GOT3 (cell line): ENCODE results near the gene EXD3.

Experiments
- DNase-seq: peaks from one replicate; lab custom pipeline; 2025; ENCODE audit warnings: mixed read lengths; lab: John Stamatoyannopoulos, UW

EXD3 gene

DNA sequence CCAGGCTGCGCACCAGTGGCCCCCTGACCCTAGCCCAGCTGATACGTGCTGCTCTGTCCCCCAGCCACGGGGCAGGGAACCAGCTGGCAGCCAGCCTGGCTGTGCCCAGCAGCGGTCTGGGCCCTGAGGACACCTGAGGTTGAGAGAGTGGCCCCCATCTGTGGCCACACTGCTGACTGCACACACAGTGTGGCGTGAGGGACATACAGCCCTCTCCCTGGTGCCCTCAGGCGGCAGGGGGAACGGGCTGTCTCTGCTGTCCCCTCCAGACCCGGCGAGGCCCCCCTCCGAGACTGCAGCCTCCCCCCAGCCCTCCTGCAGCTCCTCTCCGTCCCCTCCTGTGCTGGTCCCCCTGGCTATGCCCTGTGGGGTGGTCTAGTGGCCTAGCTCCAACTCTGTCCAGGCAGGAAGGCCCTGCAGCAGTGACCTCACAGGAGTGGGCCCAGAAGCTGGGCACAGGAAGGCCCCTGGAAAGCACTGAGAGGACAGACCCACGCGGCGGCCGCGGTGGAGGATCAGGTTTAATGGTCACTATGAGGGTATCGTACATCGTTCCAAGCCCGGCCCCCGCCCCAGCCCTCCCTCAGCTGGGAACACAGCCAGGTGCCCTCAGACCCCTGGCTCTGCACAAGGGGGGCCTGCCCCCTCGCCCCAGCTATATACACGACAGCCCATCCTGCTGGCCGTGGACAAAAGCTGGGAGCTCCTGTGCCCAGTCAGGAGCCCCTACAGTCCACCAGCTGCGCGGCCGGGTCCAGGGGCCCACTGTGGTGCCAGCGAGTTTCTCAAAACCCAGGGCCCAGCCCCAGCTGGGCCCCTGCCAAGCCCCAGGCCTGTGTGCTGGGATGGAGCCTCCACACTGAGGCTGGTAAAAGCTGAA lies 25.0 kb upstream of the EXD3 start:
- DNase-seq, result no peak

DNA sequence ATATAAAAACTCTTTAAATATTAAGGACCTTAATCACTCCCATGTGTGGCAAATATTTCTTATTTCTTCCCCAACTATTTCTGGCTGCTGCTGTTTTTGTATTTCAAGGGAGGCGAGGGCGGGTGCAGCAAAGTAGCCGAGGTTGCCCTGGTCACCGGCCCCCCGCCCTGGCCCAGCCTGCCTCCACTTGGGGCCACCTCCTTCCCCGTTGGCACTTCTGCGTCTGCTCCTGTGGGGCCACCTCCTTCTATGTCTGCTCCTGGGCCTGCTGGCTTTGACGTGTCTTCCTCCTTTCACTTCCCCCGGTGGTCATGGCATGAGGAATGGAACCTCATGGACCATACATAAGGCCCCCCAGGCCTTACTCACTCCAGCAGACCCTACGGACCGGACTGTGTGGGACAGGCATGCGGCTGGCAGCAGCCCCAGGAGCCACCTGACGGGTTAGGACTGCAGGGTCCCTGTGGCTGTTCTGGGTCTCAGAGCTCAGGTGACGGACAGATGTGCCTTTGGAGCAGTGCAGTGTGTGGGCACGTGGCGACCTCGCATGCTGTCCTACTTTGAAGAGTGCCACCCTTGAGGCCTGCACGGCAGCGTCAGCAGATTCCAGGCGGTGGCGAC lies 24.0 kb upstream of the EXD3 start:
- DNase-seq, result no peak

DNA sequence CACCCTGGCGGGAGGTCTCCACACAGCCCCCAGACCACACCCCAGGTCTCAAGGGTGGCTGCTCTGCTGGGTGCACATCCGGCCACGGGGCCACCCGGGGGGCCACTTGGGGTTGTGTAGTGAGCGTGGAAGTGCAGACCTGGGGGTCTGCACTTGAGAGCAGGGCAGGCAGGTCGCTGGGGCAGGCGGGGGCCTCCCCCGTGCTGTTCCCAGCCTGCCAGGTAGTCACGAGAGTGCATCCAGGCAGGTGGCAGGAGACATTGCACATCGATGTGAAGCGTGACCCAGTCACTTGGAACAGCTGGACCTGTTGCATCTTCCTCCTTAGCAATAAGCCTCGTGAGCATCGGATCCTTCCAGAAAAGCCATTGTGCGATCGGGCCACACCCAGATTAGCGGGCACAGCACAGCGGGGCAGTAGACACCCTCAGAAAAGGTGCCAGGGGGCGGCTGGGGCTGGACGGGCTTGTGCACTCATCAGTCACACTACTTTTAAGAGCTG lies 23.0 kb upstream of the EXD3 start:
- DNase-seq, result no peak

DNA sequence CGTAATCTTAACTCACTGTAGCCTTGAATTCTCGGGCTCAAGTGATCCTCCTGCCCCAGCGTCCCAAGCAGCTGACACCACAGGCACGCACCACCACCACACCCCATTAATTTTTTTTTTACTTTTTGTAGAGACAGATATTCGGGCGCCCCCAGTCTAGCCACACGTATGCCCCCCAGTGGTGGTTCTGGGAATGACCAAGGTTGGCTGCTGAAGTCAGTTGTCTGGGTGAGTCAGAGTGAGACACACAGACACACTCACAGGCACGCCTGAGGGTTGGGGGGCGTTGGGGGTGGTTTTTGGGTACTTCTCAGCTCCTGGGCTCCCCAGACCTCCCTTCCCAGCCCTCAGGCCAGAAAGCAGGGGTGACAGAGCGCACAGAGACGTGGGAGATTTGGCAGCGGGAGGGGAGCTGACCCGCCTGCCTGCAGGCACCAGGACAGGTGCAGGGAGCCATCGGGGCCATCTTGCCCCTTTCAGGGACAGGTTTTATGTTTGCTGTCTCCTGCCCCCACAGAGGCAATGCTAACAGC lies 22.4 kb upstream of the EXD3 start:
- peak; percentile 18 for DNase-seq

DNA sequence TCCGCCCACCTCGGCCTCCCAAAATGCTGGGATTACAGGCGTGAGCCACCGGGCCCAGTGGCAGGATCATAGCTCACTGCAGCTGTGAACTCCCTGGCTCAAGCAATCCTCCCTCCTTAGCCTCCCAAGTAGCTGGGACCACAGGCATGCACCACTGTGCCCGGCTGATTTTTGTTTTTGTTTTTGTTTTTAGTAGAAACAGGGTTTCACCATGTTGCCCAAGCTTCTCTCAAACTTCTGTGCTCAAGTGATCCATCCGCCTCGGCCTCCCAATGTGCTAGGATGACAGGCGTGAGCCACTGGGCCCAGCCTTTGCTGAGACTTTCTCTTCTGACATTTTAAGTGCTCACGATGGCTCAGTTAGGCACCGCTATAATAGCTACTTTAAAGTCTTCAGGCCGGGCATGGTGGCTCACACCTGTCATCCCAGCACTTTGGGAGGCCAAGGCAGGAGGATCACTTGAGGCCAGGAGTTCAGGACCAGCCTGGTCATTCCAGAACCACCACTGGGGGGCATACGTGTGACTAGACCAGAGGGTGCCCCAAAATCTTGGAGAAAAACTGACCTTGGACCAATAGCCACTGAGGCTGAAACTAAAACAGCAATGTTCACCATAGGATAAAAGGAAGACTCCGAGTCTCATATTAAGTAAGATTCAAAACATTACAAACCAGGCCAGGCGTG lies 21.3 kb upstream of the EXD3 start:
- DNase-seq, result no peak

DNA sequence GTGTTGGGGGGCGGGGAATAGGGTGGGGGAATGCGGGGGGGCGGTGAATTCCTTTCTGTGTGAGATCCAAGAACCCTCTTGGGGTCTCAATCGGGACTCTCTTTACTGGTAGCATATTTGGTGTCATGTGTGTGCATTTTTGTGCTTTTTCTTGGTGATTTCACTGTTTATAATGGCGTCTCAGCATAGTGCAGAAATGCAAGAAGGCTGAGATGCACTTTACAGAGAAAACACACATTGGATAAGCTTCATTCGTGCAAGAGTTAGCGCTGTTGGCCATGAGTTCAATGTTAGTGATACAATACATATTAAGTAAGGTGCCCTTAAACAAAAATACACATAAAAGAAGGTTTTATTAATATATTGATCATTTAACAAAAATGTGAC lies 19.0 kb upstream of the EXD3 start:
- no peak for DNase-seq

DNA sequence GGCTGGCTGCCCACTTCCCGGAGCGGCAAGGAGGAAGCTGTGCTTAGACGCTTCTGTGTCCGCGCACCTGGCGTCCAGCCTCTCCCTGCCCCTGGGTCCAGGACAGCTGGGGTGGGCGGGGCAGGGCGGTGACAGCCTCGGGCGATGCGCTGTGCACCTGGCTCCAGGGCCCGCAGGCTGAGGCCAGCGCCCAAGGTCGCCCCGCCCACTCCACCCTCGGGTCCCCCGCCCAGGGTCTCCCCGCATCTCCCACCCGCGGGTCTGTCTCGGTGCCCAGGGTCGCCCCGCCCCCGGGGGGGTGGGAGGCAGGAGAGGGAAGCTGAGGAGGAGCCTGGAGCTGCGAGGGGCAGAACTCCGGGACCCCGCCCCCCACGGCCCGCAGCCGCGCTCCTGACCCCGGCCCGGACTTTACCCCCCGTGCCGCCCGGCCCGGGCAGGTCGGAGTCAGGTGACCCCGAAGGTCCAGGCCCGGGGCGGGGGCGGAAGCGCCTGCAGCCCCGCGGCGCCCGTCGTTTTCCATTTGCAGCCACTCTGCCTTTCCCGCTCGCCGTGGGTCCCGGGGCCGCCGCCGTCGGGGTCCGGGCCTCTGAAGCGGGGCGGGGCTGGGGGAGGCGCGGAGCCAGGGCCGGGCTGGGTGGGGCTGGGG lies 18.4 kb upstream of the EXD3 start, which contains the start of gene ENTPD8:
TSS of gene ENTPD8 (minus strand) at position 69 of the 646 bp plus-strand sequence. CDS start 3,072 bp downstream, outside the sequence.
- DNase-seq, result no peak

DNA sequence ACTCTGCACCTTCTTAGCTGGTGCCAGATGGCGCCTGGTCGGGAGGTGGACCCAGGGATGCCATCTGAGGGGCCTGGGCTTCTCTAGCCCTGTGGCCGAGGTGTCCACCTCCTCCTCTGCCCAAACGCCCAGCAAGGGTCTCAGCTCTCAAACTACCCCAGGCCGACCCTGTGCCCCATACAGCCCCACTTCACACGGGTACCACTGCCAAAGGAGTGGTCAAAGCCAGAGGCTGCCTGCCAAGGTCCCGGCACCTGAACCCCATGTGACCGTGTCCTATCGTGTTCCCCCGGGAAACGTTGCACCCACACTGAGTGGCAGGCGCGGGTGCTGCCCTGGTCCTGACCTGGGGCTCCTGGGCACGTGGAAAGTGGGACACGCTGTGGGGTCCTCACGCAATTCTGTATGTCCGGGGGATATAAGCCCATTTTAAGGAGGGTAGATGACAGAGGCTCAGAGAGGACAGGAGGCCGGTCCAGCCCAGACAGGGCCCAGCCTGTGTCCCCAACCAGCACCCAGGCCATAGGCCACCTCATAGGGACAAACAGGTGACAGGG lies 16.3 kb upstream of the EXD3 start:
- DNase-seq, result no peak

DNA sequence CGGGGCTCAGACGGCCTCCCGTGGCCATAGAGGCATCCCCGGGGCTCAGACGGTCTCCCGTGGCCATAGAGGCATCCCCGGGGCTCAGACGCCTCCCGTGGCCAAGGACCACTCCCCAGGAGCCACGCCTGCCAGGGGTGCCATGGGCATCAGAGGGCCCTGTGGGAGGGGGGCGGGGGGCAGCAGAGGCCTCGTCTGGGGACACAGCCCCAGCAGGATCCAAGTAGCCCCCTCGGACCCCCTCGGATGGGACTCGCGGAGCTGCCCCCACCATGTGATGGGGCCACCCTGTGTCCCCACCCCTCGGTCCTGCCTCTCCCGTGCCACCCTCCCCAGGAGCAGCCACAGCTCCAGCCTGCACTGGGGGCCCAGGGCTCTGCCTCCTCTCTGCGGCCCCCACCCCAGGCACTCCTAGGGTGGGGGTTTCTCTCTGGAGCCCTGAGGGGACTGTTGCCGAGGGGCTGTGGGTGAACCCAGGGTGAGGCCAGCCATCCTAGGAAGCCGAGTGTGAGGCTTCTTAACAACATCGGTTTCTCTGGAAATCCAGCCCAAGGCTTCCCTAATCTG lies 15.7 kb upstream of the EXD3 start:
- DNase-seq, result no peak

DNA sequence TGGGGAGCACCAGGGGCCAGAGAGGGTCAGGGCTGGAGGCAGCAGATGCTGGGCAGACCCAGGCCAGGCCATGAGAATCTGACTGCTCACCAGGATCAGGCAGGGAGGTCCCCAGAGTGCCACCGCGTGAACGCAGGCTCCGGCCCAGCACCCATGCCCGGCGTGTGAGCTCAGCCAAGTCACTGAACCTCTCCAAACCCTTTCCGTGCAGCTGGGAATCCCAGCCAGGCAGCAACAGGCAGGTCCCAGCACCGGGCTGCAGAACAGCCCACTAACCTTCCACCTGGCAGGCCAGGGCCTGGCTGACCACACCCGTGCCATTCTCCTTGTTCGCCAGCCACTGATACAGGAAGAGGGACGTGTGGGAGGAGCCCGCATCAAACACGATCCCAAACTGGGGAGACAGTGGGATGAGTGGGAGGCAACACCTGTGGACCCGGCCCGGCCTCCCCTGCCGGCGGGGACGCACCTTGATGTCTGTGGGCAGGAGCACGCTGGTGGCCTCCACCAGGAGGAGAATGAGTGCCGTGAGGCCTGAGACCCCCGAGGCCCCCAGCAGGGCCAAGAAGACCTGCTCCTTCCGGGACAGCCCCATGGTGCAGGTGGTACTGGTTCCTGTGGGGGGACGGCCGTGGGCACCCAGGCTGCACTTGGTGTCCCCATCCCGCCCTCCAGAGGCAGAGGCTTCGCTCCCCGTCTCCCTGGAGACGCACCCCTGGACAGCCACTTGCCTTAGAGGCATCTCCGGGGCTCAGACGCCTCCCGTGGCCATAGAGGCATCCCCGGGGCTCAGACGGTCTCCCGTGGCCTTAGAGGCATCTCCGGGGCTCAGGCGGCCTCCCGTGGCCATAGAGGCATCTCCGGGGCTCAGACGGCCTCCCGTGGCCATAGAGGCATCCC lies 15.0 kb upstream of the EXD3 start:
- DNase-seq, result no peak

DNA sequence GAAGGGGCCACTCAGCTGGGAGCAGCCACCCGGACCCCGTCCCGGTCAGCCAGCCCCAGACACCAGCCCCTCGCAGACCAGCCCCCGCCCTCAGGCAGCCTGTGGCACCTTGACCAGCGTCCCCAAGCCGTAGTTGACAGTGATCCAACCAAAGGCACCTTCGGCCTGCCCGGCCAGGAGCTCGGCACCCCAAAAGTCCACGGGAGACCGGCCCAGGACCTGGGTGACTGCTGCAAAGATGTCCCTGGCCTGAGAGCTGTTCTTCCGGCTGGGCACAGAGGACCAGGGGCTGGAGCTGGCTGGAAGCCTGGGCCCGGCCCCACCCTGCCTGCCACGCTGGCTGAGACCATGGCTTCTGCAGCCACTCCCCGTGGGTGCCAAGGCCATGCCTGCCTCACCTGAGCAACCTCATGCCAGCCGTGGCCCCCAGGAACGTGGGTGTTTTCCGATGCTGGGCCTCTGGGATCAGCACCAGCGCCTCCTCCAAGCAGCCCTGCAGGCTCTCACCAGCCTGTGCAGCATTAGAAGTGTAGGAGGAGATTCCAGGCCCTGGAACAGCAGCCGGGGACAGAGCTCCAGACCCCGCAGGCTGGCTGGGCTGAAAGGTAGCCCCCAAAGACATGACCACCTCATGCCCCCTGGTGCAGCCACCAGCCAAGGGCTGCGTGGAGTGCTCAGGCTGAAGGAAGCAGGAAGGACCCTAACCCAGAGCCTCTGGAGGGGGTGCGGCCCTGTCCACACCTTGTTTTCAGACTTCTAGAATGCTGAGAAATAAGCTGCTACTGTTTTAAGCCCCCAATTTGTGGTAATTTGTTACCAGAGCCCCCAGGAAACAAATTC lies 14.0 kb upstream of the EXD3 start:
- no peak for DNase-seq

DNA sequence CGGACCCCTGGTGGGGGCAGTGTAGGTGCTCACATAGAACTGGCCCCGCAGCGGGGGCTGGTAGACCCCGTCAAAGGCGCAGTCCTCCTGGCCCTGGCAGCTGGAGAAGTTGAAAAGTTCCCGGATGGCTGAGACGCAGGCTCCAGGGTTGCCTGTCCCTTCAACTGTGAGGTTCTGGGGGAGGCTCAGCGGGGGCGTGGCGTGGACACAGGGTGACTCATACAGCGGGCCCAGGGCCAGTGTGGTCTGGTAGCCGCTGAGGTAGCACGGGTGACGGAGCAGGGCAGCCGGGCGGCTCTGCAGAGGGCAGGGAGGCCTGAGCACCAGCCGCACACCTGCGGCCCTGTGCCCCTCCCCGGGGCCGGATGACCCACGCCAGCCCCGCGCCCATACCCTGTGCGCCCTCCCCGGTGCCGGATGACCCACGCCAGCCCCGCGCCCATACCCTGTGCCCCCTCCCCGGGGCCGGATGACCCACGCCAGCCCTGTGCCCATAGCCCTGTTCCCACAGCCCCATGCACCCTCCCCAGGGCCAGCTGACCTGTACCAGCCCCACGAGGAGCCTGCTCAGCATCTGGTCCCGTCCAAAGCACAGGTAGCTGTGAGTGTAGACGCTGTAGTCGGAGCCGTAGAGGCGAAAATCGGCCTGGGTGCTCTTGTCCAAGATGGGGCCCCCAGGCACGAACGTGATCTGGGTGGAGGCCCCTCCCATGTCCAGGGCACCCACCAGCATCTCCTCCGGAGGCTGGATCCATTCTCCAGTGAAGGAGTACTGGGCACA lies 13.2 kb upstream of the EXD3 start:
- DNase-seq, result peak; percentile 7

DNA sequence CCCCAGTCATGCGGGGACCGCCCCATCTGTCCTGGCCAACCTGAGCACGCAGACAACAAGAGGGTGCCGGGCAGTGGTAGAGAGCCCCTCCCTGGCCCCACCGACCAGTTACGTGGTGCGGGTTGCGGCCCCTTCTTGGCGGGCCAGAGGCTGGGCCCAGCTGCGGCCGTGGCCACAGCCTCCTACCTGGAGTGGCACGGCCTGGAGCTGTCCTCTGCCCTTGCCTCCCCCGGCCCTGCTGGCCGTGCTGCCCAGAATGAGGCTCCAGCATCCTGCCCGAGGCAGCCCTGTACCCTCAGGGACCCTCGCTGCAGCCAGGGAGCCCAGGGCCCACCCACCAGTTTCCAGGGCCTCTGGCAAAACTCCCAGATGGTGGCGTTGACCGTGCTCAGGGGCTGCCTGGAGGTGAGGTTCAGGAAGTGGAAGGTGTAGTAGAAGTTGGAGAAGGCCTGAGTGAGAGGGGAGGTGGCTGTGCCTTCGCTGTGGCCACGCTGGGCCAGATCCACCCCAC lies 12.5 kb upstream of the EXD3 start:
- DNase-seq, result no peak

DNA sequence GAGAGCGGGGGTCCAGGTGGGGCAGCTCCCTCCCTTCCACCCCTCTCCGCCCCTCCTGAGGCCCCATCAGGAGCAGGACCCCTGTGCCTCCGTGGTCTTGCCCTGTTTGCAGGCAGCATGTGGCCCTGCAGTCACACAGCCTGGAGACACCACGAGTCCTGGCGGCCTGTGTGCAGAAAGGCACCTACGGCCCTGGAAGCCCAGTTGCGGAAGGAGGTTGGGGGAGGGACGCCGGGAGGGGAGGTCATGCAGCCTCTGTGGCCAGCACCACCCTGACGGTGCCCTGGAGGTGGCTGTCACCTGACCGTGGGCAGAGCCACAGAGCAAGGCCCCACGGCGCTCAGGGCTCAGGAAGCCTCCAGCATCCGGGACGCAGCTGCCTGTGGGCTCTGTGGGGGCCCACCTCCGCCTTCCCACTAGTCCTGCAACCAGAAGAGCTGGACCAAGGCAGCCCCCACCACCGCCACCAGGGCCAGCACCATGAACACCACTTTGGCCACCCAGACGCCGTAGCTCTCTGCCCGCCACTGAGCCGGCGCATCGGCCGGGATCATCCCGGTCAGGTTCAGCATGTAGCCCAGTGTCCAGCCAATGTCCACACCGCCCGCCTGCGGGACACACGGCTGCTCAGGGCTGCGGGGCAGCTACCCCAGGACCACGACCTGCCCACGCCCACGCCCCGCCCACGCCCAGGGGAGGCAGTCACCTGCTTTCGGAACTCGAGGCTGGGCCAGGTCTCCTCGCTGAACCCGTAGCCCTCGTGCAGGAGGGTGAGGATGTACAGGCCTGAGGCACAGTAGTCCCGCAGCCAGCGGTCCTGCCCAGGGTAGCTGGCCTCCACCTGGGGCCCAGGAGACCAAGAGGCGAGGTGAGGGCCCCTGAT lies 11.8 kb upstream of the EXD3 start:
- no peak for DNase-seq

DNA sequence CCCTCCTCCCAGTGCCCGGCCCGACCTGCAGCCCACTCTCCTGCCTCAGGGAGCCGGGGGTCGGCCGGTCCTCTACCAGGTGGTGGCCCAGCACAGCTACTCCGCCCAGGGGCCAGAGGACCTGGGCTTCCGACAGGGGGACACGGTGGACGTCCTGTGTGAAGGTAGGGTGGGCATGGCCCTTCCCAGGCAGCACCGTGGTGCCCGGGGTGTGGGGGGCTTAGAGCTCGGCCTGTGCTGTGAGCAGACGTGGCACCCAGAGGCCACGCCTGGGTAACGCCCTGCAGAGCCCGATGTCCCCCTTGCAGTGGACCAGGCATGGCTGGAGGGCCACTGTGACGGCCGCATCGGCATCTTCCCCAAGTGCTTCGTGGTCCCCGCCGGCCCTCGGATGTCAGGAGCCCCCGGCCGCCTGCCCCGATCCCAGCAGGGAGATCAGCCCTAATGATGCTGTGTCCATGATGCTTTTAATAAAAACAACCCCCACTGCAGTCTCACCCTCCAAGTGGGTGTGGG lies 11.0 kb upstream of the EXD3 start:
- DNase-seq, result no peak

DNA sequence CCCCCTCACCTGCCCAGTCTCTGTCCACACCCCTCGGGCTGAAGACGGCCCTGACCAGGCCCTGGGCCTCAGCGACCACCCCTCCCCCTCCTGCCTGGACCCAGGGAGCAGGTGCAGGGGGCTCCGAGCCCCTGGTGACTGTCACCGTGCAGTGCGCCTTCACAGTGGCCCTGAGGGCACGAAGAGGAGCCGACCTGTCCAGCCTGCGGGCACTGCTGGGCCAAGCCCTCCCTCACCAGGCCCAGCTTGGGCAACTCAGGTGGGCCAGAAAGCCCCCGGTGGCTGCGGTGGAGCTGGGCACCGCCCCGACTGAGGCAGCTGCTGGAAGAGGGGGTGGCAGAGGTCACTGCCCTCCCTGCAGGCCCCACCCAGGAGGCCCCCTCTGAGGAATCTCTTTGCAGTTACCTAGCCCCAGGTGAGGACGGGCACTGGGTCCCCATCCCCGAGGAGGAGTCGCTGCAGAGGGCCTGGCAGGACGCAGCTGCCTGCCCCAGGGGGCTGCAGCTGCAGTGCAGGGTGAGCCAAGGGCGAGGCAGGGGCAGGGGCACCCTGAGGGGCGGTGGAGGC lies 10.5 kb upstream of the EXD3 start:
- no peak for DNase-seq
